Measurements from ENCODE around the gene PHOSPHO1.

The PHOSPHO1 gene

DNA sequence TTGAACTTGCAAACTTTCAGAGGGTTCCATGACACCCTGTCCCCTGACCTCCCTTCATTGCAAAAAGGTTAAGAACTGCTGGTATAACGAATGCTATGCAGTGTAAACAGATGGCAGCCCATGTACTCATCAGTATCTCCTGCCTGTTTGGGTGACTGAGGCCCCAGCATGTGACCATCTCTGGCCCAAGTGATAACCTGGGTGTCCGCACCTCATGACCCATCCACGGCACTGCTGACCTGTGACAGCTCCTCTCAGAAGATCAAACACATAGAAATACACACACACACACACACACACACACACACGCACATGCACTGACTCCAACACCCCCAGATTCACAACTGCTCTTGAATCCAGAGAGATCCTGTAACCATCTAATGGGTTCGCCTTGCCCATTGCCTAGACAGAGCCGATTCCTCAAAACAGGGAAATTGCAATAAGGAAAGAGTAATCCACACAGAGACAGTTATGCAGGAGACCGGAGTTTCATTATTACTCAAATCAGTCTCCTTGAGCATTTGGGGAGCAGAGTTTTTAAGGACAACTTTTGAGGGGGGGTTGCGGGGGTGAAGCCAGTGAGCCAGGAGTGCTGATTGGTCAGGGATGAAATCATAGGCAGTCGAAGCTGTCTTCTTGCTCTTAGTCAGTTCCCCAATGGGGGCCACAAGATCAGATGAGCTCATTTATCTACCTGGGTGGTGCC is 11.3 kb upstream of the PHOSPHO1 start:
- FAIRE-seq: no peak

DNA sequence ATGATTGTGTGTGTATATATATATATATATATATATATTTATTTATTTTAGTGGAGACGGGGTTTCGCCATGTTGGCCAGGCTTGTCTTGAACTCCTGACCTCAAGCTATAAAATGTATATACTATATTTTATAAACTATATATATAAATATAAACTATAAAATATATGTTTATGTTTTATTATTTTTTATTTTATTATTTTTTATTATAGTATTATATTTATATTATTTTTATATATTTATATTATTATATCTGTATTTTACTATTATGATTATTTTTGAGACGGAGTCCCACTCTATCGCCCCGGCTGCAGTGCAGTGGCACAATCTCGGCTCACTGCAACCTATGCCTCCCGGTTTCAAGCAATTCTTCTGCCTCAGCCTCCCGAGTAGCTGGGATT is 10.5 kb upstream of the PHOSPHO1 start:
- no peak for FAIRE-seq

DNA sequence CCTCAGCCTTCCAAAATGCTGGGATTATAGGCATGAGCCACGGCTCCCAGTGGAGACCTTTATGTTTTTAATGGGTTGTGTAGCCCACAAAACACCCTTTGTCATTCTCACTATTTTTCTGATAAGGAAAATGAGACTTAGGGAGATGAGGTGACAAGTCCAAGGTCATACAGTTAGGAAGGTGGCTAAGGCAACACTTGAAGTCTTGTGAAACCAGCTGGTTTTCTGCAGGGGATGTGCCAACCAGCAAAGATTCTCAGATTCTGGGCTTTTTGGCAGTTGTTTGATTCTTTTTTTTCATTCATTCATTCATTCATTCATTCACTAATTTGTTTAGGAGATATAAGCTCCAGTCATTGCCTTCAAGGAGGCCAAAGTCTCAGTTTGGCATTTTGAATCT is 10.0 kb upstream of the PHOSPHO1 start:
- no peak for FAIRE-seq

DNA sequence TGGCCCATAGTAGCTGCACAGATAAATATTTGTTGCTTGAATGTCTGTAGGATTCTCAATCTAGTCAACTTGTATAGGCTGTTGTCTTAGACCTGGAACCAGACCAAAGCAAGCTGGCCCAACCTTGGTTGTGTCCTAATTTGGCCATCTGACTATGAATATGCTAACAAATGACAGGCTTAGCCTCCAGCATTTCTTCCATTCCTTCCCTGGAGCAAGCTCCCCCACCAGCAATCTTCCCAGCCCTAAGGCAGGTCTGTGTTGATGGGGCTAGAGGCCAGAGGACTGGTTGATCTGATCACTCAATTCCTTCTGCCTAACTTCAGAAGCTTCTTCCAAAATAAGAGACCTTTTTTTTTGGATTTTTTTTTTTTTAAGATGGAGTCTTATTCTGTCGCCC is 9.4 kb upstream of the PHOSPHO1 start:
- no peak for FAIRE-seq

DNA sequence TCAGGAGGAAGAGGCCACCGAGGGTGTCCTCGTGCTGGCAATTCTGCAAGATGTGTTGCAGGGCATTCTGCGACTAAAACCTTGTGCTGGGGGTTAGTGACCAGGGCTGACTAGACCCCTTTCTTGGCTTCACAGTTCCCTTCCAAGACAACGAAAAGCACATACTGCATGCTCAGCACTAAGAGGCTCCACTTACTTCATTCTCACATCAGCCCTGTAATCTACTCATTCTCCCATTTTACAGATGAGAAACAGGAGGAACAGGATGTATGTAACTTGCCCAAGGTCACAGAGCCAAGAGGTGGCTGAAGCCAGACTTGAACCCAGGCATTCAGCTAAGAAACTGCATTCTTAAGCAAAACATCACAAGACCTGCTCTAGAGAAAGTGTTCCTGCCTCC is 5.3 kb upstream of the PHOSPHO1 start:
- no peak for FAIRE-seq

DNA sequence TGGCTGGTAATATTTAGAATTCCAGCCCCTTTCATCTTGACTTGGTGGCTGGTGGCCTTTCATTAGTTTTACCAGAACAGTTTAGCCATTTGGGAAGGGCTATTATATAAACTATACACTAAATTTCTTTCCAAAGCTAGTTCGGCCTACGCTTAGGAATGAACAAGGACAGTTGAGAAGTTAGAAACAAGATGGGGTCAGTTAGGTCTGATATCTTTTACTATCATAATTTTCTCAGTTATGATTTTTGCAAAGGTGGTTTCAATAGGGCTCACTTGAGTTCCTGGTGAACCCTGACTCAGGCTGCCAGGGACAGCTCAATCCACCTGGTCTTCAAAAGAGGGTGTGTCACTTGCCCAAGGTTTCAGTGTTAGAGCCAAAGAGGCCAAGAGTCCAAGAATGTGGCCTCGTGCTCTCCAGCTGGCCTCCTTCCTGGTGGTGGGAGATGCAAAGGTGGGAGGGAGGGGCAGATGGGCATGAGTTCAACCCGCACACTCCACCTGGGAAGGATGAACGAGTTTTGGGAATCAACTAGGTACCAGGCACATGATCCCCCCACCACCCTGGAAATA is 4.0 kb upstream of the PHOSPHO1 start:
- FAIRE-seq: no peak

DNA sequence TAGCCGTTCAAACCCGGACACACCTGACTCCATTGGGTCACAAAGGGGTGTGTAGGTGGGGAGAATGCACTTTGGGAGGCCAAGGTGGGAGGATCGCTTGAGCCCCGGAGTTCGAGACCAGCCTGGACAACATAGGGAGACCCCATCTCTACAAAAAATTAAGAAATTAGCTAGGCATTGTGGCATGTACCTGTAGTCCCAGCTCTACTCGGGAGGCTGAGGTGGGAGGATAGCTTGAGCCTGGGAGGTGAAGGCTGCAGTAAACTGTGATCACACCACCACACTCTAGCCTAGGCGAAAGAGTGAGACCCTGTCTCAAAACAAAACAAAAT is 942 bp upstream of the PHOSPHO1 start:
- no peak for FAIRE-seq

DNA sequence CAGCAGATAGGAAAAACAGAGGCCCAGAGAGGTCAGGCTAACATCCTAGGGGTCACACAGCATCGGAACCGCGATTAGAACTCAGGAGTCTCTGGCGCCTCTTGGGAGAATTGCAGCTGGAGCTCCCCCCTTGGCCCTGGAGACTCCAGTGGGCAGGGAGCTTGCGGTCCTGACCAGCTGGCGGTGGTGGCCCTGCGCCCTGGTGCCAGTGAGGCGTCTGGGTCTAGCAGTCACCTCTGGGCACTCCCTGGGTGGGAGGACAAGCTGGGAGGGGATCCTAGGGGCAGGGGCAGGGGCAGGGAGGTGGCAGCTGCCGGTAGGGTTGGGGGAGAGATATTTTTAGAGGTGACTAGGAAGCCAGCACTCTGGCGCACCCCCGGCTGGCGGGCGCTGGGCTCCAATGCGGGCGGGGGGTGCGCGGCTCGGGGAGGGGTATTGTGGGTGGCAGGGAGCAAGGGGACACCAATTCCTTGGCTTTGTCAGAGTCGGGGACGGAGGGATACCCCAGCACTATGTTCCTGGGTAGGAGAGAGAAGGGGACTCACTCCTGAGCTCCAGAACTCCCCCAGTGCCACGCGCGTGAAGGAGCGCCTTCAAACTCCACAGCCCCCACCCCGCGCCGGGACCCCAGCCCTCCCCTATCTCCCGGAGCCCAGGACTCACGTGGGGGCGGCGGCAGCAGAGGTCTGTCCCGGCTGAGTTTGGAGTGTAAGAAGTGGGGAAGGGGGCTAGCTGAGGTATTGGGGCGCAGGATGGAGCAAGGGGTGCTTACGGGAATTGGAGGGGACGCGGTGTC is 584 bp downstream of the PHOSPHO1 start:
- FAIRE-seq: no peak

DNA sequence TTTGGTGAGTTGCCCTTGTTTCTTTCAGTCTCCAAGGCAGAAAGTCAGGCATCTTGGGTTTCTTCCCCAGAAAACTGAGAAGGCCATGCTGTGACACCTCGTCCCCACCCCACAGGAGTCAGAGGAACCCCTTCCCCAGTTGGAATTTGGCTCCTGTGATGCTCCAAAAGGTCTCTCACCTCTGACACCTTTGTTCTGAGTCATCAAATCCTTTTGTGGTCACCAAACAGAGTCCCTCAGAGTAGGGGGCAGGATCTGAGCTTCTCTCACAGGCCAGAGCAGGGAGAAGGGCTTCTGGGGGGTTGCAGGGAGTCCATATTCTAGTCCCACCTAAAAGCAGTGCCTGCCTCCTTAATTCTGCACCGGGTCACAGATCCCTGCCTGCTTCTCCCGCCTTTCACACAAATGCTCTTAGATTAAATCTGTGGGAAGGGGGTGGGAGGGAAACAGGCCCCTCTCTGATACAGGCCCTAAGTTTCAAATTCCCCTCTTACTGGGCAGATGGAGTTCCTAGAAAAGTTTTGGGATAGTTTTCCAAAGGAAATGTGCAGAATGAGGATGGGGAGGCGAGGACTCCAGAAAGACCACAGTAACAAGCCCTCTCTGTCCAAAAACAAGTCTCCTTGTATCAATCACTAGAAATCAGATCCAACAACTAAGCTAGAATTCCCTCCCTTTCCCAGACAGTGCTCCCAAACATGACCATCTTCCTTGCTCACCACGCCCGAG is 1.3 kb downstream of the PHOSPHO1 start:
- no peak for FAIRE-seq

DNA sequence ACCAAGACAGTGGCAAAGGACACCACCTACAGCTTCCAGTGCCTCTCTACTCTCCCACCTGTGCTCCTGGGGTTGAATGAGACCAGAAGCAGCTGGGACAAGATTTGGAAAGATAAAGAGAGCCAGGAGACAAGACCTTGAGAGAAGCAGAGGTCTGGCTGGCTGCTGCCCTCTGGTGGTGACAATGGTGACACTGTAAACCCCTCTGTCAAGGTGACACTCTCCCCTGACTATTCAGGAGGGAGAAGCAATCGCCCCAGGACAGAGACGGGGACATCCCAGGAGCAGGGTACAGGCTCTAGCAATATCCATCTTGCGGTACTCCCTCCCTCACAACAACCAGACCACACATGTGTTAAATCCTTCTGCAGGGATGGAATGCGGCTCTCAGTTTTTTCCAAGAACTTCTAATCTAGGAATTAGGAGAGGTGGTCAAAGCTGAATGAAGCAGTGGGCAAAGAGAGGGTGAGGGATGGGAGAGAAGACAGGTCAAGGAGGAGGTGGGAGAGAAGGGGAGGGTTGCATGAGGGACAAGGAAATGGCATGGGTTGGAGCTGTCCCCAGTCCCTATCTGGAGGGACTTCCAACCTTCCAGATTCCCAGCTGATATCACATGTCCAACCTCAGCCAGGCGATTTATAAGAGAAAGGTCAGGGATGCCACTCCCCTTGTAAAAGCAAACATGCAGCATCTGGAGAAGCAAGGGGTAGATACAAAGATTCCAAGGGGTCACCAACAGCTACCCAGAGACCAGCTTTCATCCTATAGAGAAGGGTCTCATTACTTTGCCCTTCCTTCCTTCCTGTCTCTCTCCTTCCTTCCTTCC is 2.9 kb downstream of the PHOSPHO1 start:
- no peak for FAIRE-seq

DNA sequence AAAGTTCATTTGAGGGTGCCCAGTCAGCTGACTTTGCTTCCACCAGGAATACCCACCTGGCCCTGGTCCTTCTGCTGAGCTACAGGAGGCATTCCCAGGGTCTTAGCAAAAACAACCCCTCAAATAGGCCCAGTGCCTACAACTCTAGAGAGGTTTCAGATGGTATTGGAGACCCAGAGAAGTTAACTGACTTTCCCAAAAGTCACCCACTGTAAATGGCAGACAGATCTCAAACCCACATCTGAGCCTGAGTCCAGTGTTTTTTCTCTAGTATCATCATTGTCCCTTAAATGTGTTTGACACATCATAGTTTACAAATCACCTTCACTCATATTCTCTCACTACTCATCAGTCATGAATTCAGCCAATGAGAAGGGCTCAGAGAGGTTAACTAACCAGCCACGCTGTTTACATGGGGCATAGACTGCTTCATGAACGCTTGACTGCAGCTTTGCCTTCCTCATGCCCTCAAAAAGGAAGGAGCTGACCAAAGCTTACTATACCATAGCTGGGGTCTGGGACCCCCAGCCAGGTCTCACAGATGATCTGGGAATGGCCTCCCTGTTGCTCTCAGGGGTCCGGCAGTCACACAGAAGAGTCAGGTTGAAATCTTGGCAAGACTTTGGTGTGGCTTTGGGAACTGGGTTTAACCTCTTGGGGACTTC is 3.7 kb downstream of the PHOSPHO1 start:
- FAIRE-seq: no peak

DNA sequence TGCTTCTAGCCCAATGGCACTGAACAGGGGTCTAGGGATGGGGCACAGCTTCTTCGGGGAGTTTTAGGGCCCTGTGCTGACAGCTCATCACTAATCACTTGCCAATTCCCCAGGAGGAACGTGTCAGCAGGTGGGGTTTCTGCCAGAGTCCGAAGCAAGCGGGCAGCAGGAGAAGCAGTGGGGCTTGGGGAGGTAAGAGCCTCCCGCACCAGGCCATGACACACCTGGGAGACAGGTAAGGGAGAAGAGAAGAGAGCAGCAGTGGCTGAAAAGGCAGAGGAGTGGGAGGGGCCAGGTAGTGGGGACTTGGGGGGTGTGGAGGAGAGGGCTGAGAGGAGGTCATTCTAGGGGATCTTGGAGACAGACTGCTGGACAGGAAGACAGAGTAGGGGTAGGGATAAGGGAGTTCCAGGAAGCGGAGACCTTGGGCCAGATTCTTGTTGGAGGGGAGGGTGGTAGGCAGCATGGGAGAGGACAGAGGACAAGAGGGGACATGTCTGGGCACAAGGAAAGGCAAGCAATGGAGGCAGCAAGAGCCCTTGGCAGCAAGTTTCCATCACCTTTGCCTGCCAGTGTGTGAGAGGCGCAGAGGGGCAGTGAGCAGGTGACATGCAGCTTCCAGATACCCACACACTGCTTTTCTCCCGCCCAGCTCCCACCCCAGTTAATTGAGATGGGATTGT is 4.9 kb downstream of the PHOSPHO1 start:
- FAIRE-seq: no peak

DNA sequence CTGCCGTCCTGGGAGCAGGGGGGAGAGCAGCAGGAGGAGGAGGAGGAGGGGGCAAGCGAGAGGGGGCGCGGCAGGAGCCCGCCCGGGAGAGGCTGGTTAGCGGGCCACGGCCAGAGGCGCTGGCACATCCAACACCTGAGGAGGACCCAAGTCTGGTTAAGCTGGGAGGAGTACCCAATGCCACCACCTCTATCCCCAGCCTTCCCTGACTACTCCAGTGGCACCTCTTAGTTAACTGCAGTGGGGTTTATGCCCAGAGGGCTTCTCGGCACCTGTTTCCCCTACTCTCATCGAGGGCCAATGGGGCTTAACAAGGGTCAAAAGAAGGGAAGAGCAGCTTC is 5.6 kb downstream of the PHOSPHO1 start:
- FAIRE-seq: no peak

DNA sequence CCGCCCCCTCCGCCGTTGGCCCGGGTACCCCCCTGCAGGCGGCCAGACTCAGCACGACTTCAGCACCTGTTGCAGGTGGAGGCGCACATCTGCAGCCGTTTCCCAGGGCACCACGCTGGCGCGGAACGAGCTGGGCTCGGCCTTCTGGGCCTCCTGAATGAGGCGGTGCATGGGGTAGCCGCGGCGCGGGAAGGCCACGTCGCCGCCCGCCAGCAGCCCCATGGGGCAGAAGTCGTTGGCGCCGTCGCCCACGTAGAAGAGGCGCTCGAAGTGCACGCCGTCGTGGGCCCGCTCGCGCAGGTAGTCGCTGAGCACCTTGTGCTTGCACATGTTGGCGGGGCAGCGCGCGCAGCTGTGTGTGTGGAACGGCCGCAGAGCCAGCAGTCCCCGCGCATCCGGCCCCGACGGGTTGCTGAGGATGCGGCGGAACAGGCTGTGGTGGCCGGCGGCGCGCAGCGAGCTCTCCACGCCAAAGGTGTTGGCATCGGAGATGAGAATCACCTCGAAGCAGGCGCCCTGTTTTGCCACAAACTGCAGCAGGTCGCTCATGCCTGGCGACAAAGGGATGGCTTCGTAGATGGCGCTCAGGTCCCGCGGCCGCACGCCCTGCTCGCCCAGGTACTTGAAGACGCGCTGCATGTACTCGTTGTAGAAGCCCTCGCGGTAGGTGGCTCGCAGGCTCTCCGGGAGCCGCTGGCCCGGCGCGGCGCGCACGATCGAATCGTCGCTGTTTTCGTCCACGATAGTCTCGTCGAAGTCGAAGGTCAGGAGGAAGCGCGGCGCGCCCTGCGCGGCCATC is 6.2 kb downstream of the PHOSPHO1 start:
- no peak for FAIRE-seq

DNA sequence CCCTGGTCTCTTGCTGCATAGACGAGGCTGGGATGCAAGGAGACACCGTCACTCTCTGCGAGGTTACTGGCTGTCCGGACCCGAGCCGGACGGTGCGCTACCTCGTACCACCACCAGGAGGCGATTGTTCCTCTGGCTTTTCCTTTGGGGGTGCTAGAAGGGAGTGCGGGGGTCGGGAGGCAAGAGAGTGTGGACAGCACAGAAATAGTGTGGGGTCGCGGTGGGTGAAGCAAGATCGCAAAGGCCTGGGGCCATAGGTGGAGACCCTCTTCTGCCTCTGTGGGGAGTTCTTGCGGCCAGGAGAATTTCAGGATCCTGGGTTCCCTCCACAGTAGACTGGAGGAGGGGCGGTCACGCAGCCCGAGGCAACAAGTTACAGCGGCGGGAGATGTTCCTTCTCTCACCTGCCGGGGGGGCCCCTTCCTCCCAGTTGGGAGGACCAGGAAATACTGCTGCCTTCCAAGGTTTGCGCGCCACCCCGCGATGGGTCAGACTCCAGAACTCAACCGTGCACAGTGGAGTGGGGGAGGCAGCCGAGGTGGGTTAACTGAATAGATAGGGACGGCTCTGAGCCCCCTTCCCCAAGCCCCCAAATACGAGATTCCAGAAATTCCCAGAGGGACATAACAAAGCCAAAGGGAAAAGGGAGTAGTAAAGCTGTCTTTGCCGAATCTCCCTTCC is 6.9 kb downstream of the PHOSPHO1 start:
- no peak for FAIRE-seq

DNA sequence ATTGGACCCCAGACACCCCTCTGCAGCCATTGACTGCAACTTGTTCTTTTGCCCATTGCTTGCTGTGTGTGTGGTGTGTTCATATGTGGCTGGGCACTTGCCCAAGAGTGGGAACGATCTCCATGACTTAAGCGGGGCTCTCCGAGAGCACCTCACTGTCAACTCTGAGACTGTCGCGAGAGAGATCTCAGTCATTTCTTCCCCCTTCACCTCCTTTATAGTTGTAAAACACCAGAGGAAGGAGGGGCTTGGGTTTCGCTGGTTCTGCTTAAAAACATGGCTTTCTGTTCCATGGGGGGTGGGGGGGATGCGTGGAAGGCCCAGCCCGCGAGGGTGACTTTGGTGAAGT is 7.4 kb downstream of the PHOSPHO1 start:
- no peak for FAIRE-seq

DNA sequence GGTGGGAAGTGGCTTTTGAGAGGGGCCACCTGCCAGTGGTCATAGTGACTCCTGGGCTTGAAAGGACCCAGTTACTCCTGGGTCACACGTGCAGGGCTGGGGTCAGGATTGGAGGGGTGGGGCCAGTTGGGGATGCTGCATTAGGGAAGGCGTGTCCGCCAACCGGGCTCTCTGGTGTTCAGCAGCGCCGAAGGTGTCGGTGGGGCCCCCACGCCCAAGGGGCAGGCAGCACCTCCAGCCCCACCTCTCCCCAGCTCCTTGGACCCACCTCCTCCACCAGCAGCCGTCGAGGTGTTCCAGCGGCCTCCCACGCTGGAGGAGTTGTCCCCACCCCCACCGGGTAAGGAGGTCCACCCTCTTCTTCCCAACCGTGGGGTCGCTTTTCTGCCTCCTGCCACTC is 10.6 kb downstream of the PHOSPHO1 start:
- FAIRE-seq: no peak

DNA sequence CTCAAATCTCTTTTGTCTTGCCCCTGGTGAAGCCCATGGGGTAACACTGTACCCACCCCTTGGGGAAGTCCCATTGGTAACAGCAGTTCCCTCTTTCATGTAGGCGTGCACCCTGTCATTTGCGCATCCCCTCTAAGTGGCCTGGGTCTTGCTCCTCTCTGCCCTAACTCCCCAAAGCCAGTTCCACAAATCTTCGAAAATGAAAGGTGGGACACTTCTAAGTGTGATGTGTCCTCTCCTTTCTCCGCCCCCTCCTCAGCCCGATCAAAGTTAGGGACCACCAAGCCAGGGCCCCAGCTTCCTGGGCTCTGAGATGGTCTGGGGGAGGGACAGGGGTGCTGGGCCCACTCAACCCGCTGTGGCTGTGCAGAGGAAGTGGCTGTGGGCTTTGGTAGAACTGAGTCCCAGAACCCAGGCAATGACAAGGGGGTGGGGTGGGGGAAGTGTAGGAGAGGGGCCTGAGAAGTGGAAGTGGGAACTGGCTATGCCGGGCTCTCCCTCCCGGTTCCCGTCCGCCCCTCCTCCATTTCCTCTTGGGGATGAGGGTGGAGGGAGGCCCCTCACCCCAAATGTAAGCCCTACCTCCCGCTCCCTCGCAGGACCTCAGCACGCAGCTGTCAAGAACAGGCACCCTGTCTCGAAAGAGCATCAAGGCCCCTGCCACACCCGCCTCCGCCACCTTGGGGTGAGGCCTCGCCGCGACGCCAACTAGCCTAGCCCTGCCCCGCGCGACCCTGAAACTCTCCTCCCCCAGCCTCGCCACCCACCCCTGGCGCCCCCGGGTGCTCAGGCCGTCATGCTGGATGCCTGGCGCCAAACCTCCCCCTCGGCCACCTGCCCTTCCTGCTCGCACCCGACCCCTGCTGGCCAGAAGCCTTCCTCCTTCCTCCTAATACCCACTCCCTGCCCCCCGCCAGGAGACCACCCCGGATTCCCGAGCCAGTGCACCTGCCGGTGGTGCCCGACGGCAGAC is 11.4 kb downstream of the PHOSPHO1 start:
- no peak for FAIRE-seq
